Kidney epithelial cell (primary cell): ENCODE results near the gene LAMC2. TPM values are rescaled to one million over a fixed set of nuclear protein-coding genes. Genes with fewer than 3 reads are reported as not detected.

Experiments used
- DNase-seq: peaks from one replicate; pipeline ENCODE4 v3.0.0-alpha.2; 2010; ENCODE audit warnings: low read depth
- H3K27me3 ChIP-seq: 2 replicates; pipeline ENCODE4 v1.6.0; 2011; ENCODE audit warnings: low read length; ENCODE audit not compliant: control insufficient read depth, insufficient read depth
- H3K36me3 ChIP-seq: 2 replicates; pipeline ENCODE4 v1.5.1; 2011; ENCODE audit warnings: low read length; ENCODE audit not compliant: control insufficient read depth, insufficient read depth
- H3K4me3 ChIP-seq: 2 replicates; pipeline ENCODE4 v1.5.1; 2011; ENCODE audit warnings: low read depth, mild to moderate bottlenecking, control low read depth, low read length
- total RNA-seq: library from RNA; depleted of rRNA; stranded (reverse); fragments of >200 nt; gene quantifications from 2 replicates; pipeline ENCODE4 v1.2.3, GENCODE V29; 2015
- TF ChIP-seq, protein P1 (sequence below): IDR thresholded peaks from 2 replicates; pipeline ENCODE4 v1.5.1; 2011; ENCODE audit warnings: mild to moderate bottlenecking, moderate library complexity, low read length, control low read depth, inconsistent platforms; ENCODE audit not compliant: insufficient read depth, poor library complexity, severe bottlenecking

LAMC2 gene
- total RNA-seq, 1 donor from 2014 or later: 1,180 TPM

DNA sequence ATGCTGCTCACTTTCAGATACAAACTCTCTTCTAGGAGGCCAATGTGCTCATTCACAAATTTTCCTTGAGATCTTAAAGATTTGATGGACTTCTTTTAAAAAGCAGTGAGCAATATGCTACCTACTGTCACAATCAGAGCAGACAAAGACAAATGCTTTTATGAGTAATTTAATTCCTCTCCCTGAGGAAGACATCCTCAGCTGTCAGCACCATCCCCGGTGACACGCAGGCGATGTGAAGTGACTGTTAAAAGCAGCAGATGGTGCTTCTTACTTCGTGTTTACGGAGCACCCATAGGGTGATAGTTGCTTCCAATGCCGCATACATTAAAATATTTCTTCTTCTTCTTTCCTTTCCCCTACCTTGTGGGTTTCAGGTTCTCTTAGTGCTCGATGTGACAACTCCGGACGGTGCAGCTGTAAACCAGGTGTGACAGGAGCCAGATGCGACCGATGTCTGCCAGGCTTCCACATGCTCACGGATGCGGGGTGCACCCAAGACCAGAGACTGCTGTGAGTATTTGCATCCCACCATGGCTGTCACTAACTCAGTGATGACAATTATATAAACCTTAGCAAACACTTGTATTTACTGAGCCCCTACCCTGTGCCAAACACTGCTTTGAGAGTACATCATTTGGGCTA lies 29.1 kb downstream of the LAMC2 start:
- TF ChIP-seq, protein P1, sequence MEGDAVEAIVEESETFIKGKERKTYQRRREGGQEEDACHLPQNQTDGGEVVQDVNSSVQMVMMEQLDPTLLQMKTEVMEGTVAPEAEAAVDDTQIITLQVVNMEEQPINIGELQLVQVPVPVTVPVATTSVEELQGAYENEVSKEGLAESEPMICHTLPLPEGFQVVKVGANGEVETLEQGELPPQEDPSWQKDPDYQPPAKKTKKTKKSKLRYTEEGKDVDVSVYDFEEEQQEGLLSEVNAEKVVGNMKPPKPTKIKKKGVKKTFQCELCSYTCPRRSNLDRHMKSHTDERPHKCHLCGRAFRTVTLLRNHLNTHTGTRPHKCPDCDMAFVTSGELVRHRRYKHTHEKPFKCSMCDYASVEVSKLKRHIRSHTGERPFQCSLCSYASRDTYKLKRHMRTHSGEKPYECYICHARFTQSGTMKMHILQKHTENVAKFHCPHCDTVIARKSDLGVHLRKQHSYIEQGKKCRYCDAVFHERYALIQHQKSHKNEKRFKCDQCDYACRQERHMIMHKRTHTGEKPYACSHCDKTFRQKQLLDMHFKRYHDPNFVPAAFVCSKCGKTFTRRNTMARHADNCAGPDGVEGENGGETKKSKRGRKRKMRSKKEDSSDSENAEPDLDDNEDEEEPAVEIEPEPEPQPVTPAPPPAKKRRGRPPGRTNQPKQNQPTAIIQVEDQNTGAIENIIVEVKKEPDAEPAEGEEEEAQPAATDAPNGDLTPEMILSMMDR: no peak
- no peak for DNase-seq
- Histone ChIP-seq H3K36me3 (peaks cover 2% of the 10 kb centered on the region), H3K4me3 (no peak overlapping the region), H3K27me3 (no peaks in the 10 kb centered on the region)

DNA sequence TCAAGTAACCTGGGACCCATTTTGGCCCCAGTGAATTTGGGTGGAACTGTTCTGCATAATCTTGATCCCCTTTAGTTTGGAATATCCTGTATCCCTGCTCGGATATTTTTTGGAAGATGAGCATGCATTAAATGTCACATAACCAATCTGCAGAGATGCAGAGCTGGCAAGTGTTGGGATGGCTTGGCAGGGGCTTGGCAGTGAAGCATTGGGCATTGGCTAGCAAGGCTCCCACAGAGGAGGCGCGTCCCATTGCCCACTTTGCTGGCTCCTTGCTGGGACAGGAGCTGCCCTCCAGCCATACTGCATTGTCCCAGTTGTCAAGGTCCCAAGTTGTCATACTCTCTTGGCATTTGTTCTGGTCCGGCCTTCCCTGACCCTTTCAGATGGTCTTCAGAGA lies 29.9 kb downstream of the LAMC2 start:
- TF ChIP-seq, protein P1: no peak
- no peaks in the 10 kb centered on the region for H3K27me3 ChIP-seq
- peaks cover 2% of the 10 kb centered on the region for H3K36me3 ChIP-seq
- no peak overlapping the region for H3K4me3 ChIP-seq
- DNase-seq: no peak

DNA sequence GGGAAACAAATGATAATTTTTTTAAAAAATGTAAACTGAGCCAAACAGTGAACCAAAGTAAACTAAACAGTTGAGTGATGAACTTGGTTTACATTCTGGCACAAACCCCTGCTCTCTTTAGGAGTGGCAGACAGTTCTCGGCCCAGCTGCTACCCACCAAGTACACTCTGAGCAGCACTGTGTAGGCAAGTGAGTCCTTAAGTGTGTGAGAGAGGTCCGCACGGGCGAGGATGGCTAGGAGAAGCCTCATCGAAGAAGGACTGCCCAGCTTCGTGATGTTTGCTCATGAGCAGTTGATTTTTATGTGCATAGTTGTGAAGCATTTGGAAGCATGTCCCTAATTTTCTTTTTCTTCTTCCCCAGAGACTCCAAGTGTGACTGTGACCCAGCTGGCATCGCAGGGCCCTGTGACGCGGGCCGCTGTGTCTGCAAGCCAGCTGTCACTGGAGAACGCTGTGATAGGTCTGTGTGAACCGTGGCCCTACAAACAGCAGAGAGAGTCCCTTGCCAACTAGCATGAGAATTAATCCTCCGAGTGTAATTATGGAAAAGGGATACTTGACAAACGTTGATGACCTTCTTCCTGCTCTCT lies 32.1 kb downstream of the LAMC2 start:
- no peak for DNase-seq
- no peak overlapping the region for H3K4me3 ChIP-seq
- TF ChIP-seq, protein P1: no peak
- no peaks in the 10 kb centered on the region for H3K27me3 ChIP-seq
- H3K36me3 ChIP-seq: peaks cover 2% of the 10 kb centered on the region

DNA sequence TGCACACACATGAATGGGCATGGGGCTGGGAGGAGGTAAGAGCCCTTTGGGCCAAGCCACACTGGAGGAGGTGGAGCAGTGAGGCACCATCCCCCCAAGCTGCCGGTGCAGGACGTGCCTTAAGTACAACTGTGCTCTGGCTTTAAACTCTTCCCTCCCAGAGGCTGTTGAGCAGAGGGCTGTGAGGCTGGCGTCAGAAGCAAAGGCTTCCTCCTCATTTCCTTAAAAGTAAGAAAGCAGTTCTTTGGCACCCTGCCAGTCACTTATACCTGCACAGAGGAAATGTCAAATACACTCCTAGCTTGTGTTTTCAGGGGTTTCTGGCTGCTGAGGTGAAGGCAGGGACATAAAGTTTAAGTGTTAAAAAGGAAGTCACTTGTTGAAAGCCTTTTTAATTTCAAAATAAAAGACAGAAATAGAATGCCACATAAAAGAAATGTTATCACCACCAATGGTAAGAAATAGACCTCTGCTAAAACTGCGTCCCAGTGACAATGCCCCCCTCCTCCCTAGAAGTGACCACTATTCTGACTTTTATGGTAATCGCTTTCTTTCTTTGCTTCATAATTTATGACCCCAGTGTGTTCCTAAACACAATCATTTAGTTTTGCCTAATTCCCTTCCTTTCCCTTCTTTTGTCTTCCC lies 33.0 kb downstream of the LAMC2 start:
- TF ChIP-seq, protein P1: no peak
- no peaks in the 10 kb centered on the region for H3K27me3 ChIP-seq
- DNase-seq: no peak
- H3K4me3 ChIP-seq: no peak overlapping the region
- H3K36me3 ChIP-seq: peaks cover 2% of the 10 kb centered on the region

DNA sequence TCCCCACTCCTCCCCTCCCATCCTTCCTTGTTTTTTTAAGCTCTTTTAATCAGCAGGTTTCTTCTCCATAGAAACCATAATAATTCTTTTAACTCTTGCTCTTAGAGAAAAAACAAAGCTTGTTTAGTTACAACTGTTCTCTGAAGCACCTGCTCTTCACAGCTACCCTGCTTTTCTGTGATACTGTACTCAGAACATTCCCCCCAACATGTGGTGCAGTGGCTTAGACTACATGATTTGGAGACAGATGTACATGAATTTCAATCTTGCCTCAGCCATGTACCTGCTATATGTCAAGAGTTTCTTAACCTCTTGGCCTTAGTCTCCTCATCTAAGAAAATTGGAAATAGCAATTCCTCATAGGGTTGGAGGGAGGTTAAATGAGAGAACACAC lies 33.5 kb downstream of the LAMC2 start:
- Histone ChIP-seq H3K4me3 (no peak overlapping the region), H3K27me3 (no peaks in the 10 kb centered on the region), H3K36me3 (peaks cover 2% of the 10 kb centered on the region)
- DNase-seq: no peak
- TF ChIP-seq, protein P1: no peak
